ENCODE measurements around the gene TMEM151A.

The TMEM151A gene

DNA sequence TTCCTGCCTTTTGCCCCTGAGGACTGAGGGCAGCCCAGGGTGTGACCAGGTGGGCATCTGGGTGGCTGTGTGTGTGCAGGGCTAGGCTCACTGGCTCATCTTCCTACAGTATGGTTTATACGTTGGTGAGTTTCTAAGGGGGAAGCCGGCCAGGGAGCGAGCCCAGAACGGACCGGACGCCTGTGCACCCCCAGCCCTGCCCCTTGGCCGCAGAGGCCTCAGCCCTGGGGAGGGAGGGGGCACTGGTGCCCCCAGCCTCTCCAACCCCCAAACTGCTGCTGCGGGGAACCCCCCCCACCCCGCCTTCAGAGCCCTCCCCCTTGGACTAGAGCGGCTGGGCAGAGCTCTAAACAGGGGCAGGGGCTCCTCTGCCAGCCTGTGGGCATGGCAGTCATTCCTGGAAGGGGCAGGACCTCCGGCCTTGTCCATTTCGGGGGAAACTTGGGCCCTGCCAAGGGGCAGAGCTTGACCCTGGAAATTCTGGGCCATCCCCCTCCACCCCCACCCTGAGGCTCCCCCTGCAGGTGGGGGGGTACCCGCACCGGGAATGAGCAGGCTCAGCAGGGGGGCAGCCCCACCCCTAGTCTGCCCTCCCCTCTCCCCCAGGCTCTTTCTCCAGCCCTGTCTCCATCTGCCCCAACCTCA, 8.1 kb upstream of the TMEM151A start:
- no peak for DNase-seq

DNA sequence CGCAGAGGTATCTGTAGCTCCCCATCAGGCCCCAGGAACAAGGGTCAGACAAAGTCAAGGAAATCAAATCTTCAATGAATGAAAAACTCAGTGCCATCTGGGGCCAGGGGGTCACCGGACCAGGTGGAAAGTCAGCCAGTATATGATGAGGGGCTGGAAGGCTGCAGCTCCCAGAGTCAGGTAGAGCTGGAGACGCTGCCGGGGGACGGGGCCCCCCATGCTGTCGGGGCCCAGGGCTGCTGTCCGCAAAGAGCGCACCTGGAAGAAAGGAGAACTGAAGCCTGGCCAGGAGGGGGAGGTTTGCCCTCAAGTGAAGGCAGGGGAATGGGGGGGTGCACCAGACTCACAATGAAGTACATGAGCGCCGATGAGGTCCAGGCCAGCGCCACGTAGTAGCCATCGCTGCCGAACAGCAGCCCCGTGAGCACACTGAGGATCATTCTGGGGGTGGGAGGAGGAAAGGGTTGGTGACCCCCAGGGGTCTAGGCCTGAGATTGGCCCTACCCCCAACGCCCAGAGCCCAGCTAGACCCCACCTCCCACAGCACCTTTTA, 7.1 kb upstream of the TMEM151A start:
- DNase-seq, result no peak

DNA sequence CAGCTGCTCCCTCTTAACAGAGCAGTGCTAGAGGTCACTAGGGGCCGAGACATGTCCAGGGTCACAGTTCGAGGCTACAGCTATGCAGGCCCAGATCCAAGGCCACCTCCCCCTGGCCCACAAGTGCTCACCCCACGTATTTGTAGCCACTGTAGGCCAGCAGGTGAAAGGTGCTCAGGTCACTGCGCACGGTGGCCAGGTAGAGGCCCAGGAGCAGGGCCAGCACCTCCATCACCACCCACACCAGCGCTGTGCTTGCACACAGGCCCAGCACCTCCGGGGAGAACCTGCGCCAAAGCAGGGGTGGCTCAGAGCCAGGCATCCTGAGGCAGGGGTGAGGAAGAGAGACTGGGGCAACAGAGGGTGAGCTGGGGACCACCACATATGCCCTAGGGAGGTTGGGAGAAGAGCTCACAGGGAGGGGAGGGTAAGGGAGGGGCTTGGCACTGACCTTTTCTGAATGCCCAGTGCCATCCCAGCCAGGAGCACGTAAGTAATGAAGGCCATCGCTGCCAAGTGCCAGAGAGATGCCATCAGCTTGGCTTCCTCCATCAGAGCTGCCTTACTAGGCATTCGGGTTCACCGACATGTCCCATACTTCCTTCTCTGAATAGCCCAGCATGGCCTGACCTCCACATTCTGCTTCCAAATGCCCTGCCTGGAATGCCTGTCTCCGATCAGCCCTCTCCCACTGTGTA, 6.3 kb upstream of the TMEM151A start:
- no peak for DNase-seq

DNA sequence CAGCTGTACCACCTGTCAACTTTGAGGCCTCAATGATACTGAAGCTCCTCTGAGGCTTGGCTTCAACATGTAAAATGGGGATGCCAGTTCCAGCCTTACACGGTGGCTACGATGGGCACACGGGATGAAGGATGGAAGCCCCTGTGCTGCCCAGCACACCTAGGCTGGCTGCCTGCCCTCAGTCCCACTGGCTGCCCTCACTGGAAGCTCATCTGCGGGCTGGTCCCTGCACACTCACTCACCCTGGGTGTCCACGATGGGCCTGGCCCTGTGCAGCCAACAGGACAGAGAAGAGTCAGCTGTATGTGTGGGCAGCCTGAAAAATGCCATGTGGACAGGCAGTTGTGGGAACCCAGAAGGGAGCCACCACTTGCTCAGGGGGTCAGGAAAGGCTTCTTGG, 5.0 kb upstream of the TMEM151A start:
- no peak for DNase-seq

DNA sequence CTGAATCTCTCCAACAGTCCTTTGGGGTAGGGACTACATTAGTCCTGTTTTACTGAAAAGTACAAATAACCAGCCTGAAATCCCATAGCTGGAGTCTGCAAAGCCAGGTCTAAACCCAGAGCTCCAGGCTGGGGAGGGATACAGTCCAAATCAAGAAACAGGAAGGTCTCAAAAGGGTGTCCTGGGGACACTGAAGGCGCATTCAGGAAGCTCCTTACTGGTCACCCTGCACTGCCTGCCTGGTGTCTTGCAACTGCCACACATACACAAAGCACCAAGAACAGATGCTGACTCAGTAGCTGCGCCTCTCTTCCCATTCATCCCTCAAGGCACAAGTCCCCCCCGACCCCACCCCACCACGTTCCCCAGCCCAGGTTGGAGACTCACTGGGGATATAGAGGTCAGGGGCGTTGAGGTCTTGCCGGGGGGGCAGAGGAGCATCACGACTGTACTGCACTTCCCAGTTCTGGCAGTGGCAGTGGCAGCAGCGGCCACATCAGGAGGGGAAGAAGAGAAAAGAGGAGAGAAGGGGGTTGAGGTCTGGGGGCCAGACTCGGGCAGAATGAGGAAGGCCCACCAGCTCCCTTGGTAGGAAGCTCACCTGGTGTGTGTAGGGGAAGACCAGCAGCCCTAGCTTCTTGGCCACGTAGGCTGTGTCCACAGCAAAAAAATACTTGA, 4.3 kb upstream of the TMEM151A start:
- DNase-seq, result no peak

DNA sequence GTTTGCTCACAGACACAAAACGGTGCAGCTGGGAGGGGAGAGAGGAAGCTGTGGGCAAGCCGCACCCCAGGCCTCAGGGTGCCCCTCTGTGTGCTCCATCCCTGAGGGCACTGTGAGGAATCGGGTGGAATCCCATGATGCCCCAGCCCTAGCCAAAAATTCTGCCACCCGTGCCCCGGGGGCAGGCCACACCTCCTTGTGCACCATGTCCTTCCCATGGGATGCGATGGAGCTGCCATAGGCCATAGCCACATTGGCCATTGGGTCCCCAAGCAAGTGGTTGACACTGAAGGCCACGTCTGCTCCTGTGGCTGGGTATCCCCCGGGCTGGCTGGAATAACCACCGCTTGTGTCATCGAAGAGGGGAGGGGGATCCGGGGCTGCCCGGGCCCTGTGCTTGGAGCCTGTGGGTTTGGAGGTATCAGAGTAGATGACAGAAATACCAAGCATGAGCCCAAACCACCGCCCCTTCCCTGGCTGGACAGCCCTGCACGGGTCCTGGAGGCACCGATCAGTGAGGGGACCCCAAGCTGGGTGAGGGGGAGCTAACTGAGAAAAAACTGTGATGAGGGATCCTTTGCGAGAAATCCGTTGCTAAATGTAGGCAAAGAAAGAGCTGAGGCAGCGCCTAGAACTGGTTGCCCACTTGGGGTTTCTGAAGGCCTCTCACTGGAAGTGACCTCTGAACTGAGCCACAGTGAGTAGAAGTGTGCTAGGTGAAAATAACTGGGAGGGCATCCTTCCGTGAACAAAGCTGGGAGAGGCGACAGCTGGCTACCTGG, 3.6 kb upstream of the TMEM151A start:
- DNase-seq, result no peak

DNA sequence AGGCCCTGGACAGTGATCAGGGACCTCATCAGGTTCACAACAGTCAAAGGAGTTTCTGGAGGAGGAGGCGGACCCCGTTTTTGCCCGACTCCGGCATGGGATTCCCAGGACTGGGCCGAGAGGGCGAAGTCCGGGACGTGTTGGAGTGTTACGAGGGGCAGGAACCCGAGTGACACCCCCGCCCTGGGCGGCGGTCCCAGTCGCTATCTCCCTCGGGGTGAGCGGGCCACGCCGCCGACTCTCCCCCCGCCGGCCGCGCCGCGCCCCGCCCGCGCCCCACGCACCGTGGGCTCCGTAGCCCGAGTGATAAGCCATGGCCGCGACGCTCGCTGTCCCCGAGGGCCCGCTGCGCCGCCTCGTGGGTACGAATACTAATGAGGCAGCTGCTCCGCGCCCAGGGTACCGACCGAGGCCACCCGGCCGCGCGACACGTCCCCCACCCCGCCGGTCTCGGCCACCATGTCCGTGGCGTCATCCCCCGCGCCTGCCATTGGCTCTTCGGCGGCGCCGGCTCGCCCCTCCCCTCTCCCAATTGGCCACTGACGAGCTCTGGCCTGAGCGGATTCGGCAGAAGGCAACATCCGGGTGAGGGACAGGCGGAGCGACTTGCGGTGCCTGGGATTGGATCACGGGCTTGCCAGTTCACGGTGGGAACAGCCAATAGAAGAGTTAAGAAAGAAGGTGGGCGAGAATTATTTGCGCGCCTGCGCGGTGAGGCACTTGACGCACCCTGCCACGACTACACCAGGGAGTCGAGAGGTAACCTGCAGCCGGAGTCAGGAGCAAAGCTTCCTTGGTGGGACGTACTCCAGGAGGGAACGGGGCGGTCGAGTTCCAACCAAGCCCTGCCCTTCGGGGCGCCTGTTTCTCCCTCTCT, 2.8 kb upstream of the TMEM151A start, which contains the start of gene YIF1A:
TSS of gene YIF1A (minus strand) at position 473 of the 877 bp plus-strand sequence. CDS start at position 315, 158 bp downstream.
- DNase-seq, result peak; percentile 99

DNA sequence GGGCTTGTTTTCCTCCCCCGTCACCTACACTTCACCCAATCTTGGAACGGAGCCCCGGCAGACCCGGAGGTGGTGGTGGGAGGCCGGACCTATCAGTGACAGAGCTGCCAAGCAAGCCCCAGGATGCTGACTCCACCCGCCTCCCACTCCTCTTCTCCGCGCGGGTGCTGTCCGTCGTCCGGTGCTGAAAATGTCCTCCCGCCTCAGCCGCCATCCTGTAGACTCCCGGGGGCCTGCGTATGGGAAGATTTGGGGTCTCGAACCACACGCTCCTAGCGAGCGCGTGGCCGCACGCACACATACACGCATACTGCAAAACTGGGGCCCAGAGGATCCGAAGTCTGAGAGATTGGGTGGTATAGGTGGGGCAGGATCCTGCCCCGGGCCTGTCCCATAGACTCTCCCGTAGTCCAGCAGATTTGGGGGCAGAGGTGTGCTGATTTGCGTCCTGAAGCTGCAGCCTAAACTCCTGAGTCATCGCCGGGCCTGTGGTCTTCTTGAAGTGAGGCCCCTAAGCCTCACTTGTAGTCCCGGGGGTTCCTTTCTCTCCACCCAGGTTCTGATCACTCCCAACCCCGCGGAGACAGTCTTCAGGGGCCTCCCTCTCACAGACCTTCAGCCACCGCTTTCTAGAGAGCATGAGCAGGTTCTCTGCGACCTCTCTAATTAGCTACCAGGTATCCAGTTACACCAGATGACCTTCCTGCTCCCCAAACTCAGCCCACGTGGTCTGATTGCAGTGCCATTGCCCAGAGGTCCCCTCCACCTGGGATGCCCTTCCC, 2.0 kb upstream of the TMEM151A start:
- peak; percentile 86 for DNase-seq

DNA sequence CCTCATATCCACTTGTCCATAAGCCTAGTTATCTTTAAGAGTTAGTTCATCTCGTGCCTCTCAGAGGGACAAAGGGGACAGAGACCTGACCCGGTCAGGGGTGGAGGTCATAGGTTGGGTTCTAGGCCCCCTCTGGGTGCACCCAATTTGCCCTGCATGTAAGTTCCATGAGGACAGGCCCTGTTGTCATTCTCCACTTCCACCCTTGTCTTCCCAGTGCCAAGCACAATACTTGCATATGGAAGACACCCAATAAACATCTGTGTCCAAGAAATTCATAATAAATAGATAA, 1.4 kb upstream of the TMEM151A start:
- DNase-seq, result no peak

DNA sequence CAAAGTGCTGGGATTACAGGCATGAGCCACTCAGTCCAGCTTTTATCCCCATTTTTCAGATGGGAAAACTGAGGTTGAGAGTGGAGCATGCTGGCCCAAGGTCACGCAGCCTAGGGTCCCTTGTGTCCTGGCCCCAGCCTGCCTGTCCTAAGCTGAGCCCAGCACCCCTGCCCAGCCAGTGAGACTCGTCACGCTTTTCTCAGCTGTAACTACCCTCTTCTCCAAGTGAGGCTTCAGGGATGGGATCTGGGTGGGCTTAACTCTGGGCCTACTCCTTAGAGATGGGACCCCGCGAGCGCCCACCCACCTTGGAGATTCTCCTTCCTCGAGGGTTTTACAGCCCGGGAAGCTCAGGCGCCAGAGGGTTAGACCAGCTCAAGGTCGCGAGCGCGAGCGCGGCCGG, 390 bp upstream of the TMEM151A start:
- DNase-seq, result no peak

DNA sequence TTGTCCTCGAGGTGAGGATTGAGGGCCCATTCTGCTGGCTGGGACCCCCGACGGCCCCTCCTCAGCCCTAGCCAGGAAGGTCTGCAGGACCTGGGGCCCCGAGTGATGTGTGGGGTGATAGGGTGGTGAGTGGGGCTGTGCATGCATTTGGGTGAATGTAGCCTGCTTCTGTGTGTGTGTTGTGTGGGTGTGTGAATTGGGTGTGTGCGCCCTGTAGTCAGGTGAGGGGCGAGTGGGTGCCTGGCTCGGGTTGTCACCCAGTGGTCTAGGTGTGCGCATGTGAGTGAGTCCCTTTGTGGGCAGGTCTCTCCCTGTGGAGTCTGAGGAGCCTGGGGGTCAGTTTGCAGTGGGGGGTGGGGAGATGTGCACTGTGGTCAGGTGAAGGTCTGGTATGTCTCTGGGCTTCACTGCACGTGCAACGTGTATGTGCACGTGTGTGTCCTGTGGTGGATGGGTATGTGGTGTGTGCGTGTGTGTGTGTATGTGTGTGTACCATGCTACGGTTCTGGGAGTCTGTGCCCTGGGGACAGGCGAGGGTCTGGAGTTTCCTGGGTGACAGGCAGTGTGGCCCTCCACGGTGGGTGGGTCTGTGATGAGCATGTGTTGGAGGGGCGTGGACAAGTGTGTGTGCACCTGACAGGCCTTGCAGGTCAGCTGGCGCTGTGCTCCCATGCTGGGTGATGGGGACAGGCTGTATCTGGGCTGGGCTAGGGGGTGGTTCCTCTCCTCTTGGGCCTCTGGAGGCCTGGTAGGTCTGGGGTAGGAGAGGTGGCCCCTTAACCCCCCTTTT, 1.0 kb downstream of the TMEM151A start:
- no peak for DNase-seq

DNA sequence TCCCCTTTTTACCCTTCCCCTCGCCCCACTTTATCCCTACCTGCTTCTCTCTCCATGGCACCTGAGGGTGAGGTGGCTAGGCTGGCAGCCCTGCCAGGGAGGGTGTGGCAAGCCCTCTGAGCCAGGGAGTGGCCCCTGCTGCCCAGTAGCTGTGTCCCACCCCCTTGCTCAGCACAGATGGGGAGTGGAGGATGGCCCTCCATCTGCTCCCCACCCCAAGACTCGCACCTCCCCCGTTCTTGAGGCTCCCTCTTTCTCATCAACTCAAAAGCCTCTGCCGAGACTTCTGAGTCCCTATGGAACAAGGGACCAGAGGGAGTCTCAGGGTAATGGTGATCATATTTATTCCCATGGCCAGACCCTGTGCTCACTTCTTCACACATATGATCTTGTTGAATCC, 1.7 kb downstream of the TMEM151A start:
- no peak for DNase-seq

DNA sequence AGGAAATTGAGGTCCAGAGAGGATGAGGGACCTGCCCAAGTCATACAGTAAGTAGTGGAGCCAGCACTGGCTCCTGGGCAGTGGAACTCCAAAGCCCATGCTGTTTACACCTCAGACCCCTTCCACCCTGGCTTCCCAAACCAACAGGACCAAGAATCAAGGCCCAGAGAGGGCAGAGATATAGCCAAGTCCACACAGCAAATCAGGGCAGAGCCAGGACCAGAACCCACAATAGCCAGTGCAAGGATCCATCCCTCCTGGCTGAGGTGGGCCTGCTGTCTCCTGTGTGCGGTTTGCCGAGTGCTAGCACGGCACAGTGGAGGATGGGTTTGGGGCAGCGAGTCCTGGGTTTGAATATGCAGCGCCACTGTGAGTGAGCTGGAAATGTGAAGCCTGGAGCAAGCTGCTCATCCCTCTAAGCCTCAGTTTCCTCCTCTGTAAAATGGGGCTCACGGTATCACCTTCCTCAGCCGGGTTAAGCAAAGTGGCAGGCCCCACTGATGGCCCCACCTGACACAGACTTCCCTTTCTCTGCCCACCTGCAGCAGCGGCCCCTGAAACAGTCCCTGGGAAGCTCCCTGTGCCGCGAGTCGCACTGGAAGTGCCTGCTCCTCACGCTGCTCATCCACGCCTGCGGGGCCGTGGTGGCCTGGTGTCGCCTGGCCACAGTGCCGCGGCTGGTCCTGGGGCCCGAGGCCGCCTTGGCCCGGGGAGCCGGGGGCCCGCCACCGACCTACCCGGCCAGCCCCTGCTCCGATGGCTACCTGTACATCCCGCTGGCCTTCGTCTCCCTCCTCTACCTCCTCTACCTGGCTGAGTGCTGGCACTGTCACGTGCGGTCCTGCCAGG, 2.3 kb downstream of the TMEM151A start:
- no peak for DNase-seq

DNA sequence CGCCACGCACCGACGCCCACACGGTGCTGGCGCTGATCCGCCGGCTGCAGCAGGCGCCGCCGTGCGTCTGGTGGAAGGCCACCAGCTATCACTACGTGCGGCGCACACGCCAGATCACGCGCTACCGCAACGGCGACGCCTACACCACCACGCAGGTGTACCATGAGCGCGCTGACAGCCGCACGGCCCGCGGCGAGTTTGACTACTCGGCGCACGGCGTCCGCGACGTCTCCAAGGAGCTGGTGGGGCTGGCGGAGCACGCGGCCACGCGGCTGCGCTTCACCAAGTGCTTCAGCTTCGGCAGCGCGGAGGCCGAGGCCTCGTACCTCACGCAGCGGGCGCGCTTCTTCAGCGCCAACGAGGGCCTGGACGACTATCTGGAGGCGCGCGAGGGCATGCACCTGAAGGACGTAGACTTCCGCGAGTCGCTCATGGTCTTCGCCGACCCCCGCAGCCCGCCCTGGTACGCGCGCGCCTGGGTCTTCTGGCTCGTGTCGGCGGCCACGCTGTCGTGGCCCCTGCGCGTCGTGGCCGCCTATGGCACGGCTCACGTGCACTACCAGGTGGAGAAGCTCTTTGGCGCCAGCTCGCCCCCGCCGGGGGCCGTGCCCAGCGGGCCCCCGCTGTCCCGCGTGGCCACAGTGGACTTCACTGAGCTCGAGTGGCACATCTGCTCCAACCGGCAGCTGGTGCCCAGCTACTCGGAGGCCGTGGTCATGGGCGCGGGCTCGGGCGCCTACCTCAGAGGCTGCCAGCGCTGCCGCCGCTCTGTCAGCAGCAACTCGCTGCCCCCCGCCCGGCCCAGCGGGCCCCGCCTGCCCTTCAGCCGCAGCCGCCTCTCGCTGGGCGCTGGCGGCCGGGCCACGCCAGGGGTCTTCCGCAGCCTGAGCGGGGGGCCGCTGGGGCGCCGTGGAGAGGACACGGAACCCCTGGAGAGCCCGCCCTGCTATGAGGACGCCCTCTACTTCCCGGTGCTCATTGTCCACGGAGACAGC, 3.2 kb downstream of the TMEM151A start:
- no peak for DNase-seq

DNA sequence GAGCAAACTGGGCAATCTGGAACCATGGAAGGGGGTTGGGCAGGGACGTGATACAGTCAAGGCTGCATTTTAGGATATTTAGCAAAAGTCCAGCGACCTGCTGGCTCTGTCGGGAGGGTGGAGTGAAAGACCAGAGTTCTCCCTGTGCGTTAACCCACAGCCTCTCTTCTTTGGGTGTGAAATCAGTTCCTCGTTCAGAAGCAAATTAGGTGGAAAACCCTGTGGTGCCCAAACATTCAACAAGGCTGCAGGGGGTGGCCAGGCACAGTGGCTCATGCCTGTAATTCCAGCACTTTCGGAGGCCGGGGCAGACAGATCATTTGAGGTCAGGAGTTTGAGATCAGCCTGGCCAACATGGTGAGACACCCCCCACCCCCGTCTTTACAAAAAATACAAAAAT, 5.9 kb downstream of the TMEM151A start:
- DNase-seq, result no peak

DNA sequence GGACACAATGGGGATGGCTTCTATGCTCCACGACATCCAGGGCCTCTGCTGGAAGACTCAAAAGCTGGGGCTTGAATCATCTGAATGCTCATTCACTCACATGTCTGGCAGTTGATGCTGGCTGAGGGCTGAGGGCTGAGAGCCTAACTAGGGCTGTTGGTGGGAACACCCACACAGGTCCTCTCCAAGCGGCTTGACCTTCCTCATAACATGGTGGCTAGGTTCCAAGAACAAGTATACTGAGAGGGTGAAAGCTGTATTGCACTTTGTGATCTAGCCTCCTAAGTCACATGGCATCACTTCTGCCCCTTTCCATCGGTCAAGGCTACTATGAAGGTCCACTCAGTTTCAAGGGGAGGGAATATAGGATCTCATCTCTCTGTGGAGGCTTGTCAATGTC, 7.5 kb downstream of the TMEM151A start:
- DNase-seq, result no peak

DNA sequence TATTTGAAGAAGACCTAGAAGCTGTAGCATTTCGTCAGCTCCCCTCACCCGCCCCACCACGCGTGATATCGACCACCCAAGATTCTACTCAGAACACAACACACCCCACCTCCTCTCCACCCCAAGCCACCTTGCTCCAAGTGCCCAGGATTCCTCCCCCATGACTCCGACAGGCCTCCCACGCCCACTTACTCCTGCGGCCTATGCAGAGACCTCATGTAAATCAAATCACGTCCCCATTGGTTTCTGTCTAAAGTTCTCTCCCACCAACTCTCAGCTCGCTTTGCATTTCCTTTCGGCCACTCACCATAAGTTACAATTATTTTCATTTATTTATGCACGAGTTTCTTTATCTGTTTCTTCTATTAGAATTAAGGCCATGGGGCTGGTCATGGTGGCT, 11.0 kb downstream of the TMEM151A start:
- no peak for DNase-seq

DNA sequence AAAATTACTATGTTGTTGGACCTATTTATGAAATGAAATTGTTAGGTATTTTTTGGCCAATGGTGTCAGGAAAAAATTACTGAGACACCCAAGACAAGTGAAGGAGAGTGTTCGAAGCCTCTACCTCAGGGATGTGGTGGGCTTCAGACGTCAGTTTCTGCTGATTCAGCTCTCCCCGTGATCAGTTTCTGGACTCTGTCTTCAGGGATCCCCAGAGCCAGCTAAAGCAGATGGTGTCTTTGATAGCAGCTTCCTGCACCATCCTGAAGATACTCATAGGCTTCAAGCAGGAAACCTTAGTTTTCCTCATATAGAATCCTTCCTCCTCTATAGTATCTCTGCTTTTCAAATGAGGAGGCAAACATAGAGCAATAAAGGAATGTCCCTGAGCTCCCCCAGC, 17.8 kb downstream of the TMEM151A start:
- DNase-seq, result no peak

All from stimulated activated CD4-positive, alpha-beta T cell treated with anti-CD3 and anti-CD28 coated beads, Interleukin-1b, Interleukin-23, amount 100 ng/mL, for 48 hours (primary cell).